Stimulated activated CD4-positive, alpha-beta T cell treated with anti-CD3 and anti-CD28 coated beads, TNF-alpha, amount 100 ng/mL, for 48 hours (primary cell): ENCODE data around the gene VASP.

Source experiments
- DNase-seq, 3 donors: peaks; one replicate each; pipeline ENCODE4 v3.0.0-alpha.2; 2020; ENCODE audit warnings: low read depth in 3 of 3

Gene VASP

GRCh38 chr19:45506989-45507871 is at the start of gene VASP:
TSS of gene VASP (plus strand) at chr19:45507479. CDS start at chr19:45507772, 293 bp downstream.
- peak; percentile 79 to 89 (median 88) for DNase-seq

- no peak for DNase-seq
These were observed 49.5 kb upstream of the VASP start for GRCh38 chr19:45457776-45458175.

- DNase-seq: no peak
These were observed 46.4 kb upstream of the VASP start for GRCh38 chr19:45460807-45461347.

GRCh38 chr19:45462174-45462573 is 45.1 kb upstream of the VASP start:
- no peak for DNase-seq

DNA sequence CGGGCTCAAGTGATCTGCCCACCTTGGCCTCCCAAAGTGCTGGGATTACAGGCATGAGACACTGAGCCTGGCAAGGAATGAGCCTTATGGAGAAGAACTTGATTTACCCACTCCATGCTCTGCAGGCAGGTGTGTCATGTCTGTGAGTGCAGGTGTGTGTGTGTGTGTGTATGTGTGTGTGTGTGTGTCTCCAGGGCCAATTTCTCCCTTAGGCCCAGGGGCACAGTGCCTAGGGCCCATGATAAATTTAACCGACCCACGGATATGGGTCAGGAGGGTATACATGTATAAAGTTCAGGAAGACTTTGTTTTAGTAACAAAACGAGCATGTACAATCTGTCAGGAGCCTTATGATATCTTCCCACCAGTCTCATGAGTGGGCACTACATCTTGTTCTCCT is 44.0 kb upstream of the VASP start:
- no peak for DNase-seq

DNA sequence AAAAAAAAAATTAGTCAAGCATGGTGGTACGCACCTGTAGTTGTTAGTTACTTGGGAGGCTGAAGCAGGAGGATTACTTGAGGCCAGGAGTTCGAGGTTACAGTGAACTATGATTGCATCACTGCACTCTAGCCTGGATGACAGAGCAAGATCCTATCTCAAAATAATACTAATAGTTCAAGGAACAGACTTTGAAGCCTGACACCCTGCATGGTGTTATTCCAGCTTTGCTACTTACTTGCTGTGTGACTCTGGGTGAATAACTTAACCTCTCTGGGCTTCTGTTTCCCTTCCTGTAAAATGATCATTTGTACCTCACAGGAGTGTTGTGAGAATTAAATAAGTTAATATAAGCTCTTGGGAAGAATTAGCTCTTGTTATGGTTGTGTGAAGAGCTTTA is 43.0 kb upstream of the VASP start:
- no peak for DNase-seq

GRCh38 chr19:45464852-45465441 is 42.3 kb upstream of the VASP start:
- DNase-seq: no peak

DNA sequence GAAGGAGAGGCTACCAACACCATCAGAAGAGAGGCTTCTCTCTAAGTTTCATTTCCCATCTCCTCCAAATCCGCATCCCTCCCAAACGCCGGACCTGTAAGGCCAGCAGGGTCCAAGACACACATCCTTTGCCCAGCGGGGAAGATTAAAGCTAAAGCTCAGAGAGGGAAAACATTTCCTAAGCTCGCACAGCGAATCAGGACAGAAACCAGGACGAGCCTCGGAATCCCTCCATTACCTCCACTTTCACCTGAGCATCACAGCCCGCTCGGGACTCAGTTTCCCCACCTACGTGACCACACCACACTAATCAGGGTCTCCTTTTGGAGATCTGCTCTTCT is 40.2 kb upstream of the VASP start:
- no peak for DNase-seq

DNA sequence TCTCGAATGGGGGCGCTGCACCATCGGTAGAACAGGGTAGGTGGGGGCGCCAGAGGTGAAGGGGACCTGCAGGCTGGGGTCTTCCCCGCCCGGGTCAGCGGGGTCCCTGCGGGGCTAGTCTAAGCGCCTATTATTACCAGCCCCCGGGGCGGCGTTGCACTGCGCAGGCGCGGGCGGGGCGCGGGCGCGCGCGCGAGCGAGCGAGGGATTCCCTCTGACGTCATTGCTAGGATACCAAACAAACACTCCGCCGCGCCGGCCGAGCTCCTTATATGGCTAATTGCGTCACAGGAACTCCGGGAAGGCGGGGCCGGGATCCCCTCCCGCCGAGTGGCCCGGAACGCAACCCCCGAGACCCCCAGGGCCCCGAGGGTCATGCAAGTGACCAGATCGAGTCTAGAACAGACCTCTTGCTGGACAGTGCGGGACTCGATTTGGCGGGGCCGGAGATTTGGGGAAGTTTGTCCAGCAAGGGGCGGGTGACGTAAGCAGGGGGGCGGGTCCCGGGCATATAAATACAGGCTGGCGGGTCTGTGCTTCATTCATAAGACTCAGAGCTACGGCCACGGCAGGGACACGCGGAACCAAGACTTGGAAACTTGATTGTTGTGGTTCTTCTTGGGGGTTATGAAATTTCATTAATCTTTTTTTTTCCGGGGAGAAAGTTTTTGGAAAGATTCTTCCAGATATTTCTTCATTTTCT is 39.7 kb upstream of the VASP start, which contains the start of gene FOSB:
Gene FOSB (plus strand): TSS at position 541 of the 703 bp plus-strand sequence. CDS start 591 bp downstream, outside the sequence.
- peak; percentile 88 to 90 (median 89) for DNase-seq

DNA sequence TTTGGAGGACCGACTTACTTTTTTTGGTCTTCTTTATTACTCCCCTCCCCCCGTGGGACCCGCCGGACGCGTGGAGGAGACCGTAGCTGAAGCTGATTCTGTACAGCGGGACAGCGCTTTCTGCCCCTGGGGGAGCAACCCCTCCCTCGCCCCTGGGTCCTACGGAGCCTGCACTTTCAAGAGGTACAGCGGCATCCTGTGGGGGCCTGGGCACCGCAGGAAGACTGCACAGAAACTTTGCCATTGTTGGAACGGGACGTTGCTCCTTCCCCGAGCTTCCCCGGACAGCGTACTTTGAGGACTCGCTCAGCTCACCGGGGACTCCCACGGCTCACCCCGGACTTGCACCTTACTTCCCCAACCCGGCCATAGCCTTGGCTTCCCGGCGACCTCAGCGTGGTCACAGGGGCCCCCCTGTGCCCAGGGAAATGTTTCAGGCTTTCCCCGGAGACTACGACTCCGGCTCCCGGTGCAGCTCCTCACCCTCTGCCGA is 39.1 kb upstream of the VASP start:
- DNase-seq: no peak

GRCh38 chr19:45468803-45469131 is 38.5 kb upstream of the VASP start:
- no peak for DNase-seq

DNA sequence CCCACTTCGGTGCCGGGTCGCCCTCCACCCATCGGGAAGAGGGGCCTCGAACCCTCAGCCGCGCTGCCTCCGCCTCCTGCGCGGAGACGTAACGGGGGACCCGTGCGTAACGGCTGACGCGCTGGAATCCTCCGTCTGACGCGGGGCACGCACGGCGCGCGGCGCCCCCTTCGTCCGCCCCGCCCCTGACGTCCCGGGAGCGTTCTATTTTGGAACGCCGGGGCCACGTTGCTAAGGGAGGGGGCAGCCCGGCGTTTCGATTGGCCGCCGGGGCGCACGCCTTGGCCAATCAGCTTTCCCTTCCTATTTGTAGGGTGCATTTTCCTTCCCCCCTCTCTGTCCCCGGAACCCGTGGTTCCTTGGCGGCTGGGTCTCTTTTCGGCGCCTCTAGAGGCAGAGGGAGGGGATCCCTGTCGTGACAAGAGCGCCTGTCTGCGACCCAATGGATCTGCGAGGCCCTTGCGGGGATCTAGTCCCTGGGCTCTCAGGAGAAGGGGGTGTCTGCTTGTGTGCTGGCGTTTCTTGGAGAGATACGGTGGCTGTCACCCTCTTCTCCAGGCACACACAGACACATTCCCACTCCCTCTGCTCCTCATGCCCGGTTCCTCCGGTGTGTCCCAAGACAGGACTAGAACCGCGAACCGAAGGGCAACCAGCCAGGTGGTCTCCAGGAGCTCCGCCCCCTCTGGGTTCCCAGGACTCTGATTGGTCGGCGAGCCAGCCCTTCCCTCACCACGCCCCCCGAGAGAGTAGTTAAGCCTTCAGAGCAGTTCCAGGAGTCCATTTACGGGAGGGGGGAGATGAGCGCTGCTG is 37.9 kb upstream of the VASP start:
- peak; percentile 89 to 91 (median 89) for DNase-seq

- no peak for DNase-seq
These were observed 37.1 kb upstream of the VASP start for GRCh38 chr19:45469945-45470761.

GRCh38 chr19:45470762-45471081 is 36.6 kb upstream of the VASP start:
- DNase-seq: no peak

- no peak for DNase-seq
These were observed 36.0 kb upstream of the VASP start for GRCh38 chr19:45471111-45471930.

DNA sequence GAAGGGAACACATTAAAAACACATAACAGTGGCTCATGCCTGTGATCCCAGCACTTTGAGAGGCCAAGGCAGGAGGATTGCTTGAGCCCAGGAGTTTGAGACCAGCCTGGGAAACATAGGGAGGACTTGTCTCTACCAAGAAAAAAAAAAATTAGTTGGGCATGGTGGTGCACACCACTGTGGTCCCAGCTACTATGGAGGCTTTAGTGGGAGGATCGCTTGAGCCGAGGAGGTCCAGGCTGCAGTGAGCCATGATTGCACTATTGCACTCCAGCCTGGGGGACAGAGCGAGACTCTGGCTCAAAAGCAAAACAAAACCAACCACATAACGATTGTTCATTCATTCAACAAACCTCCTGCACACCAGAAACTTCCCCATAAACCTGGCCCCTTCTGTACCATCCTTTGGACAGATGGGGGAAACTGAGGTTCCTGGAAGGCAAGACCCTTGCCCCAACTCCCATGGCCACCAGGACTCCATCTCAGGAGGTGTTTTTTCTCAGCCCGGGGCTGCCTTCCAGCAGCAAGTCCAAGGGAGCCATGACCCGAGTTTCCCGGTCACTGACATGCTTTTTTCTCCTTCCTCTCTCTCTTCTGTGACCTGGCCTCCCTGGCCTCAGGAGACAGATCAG is 35.2 kb upstream of the VASP start:
- DNase-seq: no peak

GRCh38 chr19:45472563-45473366 is 34.5 kb upstream of the VASP start:
- no peak for DNase-seq

DNA sequence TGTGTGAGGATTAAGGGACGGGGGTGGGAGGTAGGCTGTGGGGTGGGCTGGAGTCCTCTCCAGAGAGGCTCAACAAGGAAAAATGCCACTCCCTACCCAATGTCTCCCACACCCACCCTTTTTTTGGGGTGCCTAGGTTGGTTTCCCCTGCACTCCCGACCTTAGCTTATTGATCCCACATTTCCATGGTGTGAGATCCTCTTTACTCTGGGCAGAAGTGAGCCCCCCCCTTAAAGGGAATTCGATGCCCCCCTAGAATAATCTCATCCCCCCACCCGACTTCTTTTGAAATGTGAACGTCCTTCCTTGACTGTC is 34.0 kb upstream of the VASP start:
- no peak for DNase-seq
